ENCODE data around the gene NEK2.

The NEK2 gene

GRCh38 chr1:211616231-211616964 lies 59.0 kb downstream of the NEK2 start:
- DNase-seq (ENCODE audit: extremely low spot score, insufficient read length, low read depth) = no peak
- no peak for FAIRE-seq

GRCh38 chr1:211614615-211615014 lies 60.8 kb downstream of the NEK2 start:
- DNase-seq (ENCODE audit: extremely low spot score, insufficient read length, low read depth) = no peak
- FAIRE-seq = no peak

- DNase-seq (ENCODE audit: extremely low spot score, insufficient read length, low read depth) = no peak
- no peak for FAIRE-seq
Measured at GRCh38 chr1:211613951-211614350, 61.5 kb downstream of the NEK2 start.

- FAIRE-seq (no peak), DNase-seq (ENCODE audit: extremely low spot score, insufficient read length, low read depth) (no peak)
Measured at GRCh38 chr1:211613108-211613947, 62.1 kb downstream of the NEK2 start.

- DNase-seq (ENCODE audit: extremely low spot score, insufficient read length, low read depth) = no peak
- FAIRE-seq = no peak
Measured at GRCh38 chr1:211612786-211613107, 62.7 kb downstream of the NEK2 start.

Measured in GM18507 (cell line).